ENCODE measurements around the gene LMNB1. TPM values are rescaled to one million over a fixed set of nuclear protein-coding genes. Genes with fewer than 3 reads are reported as not detected.

Gene LMNB1
- total RNA-seq, 2 donors from 2014 or later = 12.7 to 15.9 TPM

DNA sequence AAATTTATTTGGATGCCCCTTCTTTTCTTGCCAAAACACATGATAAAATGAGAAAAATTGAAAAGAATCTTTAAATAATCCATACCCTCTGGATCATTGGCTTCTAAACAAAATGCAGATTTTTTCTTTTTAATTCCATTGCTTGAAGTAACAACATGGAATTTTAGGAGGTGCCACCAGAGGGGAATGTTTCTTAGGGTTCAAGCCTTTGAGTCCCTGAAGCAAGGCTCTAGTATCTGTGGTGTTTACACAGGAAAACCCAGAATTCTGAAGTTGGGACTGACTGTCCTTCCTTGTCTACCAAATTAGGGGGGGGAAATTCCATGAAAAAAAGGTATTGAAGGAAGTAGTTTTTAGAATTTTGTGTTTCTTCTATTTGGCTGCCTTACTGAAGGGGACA lies 69.4 kb downstream of the LMNB1 start:
- H3K4me3 ChIP-seq = peak overlapping the region; percentile 3
- no peaks in the 10 kb centered on the region for H3K9me3 ChIP-seq
- peaks cover 3 to 33% of the 10 kb centered on the region in 2 donors for H3K4me1 ChIP-seq (ENCODE audit: control insufficient read depth in 1 of 2, low read depth in 2 of 2)
- no peak overlapping the region for H3K27ac ChIP-seq
- H3K36me3 ChIP-seq = no peaks in the 10 kb centered on the region
- DNase-seq (ENCODE audit: low spot score) = no peak
- no peak for ATAC-seq (ENCODE audit: insufficient number of reproducible peaks, low FRiP score, low read depth)
- TF ChIP-seq, protein P1, sequence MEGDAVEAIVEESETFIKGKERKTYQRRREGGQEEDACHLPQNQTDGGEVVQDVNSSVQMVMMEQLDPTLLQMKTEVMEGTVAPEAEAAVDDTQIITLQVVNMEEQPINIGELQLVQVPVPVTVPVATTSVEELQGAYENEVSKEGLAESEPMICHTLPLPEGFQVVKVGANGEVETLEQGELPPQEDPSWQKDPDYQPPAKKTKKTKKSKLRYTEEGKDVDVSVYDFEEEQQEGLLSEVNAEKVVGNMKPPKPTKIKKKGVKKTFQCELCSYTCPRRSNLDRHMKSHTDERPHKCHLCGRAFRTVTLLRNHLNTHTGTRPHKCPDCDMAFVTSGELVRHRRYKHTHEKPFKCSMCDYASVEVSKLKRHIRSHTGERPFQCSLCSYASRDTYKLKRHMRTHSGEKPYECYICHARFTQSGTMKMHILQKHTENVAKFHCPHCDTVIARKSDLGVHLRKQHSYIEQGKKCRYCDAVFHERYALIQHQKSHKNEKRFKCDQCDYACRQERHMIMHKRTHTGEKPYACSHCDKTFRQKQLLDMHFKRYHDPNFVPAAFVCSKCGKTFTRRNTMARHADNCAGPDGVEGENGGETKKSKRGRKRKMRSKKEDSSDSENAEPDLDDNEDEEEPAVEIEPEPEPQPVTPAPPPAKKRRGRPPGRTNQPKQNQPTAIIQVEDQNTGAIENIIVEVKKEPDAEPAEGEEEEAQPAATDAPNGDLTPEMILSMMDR (IDR thresholded peaks at IDR 0.05) = no peak
- no peaks in the 10 kb centered on the region for H3K27me3 ChIP-seq (replicated peaks; ENCODE audit: insufficient read depth)

DNA sequence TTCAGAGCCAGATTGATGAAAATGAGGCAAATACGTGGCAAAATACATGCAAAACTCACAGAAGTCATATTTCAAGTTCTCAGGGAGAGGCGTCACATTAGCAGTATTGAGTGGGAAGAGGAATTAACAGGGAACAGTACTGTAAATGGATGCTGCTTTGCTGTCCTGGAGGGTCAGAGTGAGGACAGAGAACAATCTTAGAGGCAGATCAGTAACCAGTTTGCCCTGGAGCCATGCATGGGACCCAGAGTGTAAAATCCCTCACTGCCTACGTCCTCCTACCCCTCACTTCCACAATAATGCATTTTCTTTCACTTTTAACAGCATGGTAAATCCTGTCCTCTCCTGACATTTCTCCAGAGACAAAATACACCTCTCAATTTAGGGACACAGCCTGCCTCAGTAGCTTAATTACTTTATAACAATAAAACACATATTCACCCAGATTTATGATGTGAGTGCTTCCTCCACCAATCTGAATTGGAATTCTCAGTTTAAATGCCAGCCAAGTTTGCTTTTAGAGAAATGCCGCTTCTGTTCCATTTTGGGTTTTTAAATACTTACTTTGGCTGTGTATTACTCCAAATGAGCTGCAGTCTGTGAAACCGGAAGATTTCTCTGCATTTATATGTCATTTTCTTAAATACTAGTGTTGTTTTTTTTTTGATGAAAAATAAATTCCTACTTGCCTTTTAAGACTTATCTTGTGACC lies 70.0 kb downstream of the LMNB1 start:
- DNase-seq (ENCODE audit: low spot score) = no peak
- no peaks in the 10 kb centered on the region for H3K36me3 ChIP-seq
- no peaks in the 10 kb centered on the region for H3K9me3 ChIP-seq
- H3K27ac ChIP-seq = no peak overlapping the region
- H3K4me3 ChIP-seq = peak overlapping the region; percentile 3
- H3K4me1 ChIP-seq (ENCODE audit: control insufficient read depth in 1 of 2, low read depth in 2 of 2) = peaks cover 6 to 38% of the 10 kb centered on the region in 2 donors
- no peak for ATAC-seq (ENCODE audit: insufficient number of reproducible peaks, low FRiP score, low read depth)
- TF ChIP-seq, protein P1 (IDR thresholded peaks at IDR 0.05) = no peak
- H3K27me3 ChIP-seq (replicated peaks; ENCODE audit: insufficient read depth) = no peaks in the 10 kb centered on the region

DNA sequence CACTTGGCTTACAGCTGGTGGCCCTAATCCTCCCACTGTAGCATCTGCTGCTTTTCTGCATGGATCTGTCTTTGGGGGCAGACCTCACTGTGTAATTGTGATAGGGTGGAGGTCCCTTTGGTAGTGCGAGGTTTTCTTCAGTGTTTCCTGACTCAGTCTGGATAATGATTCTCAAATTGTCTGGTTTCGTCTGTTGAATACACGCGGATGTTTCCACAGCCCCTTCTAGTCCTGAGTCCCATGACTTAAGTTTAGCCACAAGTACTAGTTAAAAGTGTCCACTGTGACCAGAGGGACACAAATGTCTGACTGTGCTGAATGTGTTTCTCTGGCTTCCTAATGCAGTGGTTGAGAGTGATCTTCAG lies 70.5 kb downstream of the LMNB1 start:
- no peaks in the 10 kb centered on the region for H3K36me3 ChIP-seq
- TF ChIP-seq, protein P1 (IDR thresholded peaks at IDR 0.05) = no peak
- no peaks in the 10 kb centered on the region for H3K9me3 ChIP-seq
- H3K27ac ChIP-seq = no peak overlapping the region
- H3K4me1 ChIP-seq (ENCODE audit: control insufficient read depth in 1 of 2, low read depth in 2 of 2) = peaks cover 8 to 44% of the 10 kb centered on the region in 2 donors
- ATAC-seq (ENCODE audit: insufficient number of reproducible peaks, low FRiP score, low read depth) (no peak), DNase-seq (ENCODE audit: low spot score) (no peak)
- no peaks in the 10 kb centered on the region for H3K27me3 ChIP-seq (replicated peaks; ENCODE audit: insufficient read depth)
- no peak overlapping the region for H3K4me3 ChIP-seq

DNA sequence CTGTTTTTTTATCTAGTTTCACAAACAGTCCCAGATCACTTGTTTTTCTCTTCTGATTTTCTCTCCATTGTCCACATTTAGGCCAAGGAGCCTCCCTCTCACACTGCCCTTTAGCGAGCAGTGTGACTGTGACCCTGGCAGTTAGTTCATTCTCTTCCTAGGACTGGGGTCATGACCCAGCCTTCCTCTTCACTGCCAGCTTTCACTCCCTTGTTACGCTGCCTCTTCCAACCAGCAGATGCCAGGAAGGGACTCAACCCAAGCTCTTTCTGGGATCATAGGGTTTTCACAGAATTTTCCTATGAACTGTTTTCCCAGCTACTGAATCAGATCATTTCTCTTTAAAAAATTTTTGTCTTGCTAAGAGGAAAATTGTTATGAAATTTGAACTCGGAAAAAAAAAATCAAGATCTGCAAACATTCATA lies 70.9 kb downstream of the LMNB1 start:
- Histone ChIP-seq H3K4me1 (ENCODE audit: control insufficient read depth in 1 of 2, low read depth in 2 of 2) (peaks cover 9 to 48% of the 10 kb centered on the region in 2 donors), H3K36me3 (no peaks in the 10 kb centered on the region), H3K27ac (peak overlapping the region in 1 of 2 donors; percentile 15), H3K9me3 (no peaks in the 10 kb centered on the region), H3K4me3 (no peak overlapping the region), H3K27me3 (replicated peaks; ENCODE audit: insufficient read depth) (no peaks in the 10 kb centered on the region)
- TF ChIP-seq, protein P1 (IDR thresholded peaks at IDR 0.05) = no peak
- ATAC-seq (ENCODE audit: insufficient number of reproducible peaks, low FRiP score, low read depth) = no peak
- DNase-seq (ENCODE audit: low spot score) = no peak

DNA sequence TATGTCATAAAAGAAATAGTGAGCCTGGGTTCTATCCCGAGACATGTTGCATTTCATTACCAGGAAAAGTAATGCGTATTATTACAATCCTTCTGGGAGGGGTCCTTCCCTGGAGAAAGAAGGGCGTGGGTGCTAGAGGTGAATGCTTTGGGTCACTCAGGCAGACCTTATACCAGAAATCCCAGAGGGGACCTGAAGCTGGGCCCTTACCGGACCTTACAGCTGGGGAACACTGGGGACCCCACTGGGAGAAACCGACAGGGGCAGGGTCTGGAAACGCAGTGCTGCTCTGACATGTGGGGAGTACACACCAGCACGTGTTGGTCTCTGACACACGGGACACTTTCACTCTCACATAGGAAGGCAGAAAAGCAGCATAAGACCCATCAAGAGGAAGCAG lies 71.3 kb downstream of the LMNB1 start:
- H3K9me3 ChIP-seq = no peaks in the 10 kb centered on the region
- TF ChIP-seq, protein P1 (IDR thresholded peaks at IDR 0.05) = no peak
- H3K4me3 ChIP-seq = no peak overlapping the region
- H3K36me3 ChIP-seq = no peaks in the 10 kb centered on the region
- peaks cover 9 to 49% of the 10 kb centered on the region in 2 donors for H3K4me1 ChIP-seq (ENCODE audit: control insufficient read depth in 1 of 2, low read depth in 2 of 2)
- H3K27ac ChIP-seq = peak overlapping the region in 1 of 2 donors; percentile 15
- H3K27me3 ChIP-seq (replicated peaks; ENCODE audit: insufficient read depth) = no peaks in the 10 kb centered on the region
- no peak for DNase-seq (ENCODE audit: low spot score)
- ATAC-seq (ENCODE audit: insufficient number of reproducible peaks, low FRiP score, low read depth) = no peak

All from thoracic aorta (tissue), 2 donors.